Stomach (tissue), 9 donors: ENCODE results near the gene STYXL2. TPM values are rescaled to one million over a fixed set of nuclear protein-coding genes. Genes with fewer than 3 reads are reported as not detected.

Experiments used
- DNase-seq, 2 donors: peaks; one replicate each; pipeline versions ENCODE4 v3.0.0 to v3.0.0-alpha.2; 2013 to 2019
- H3K27ac ChIP-seq, 5 donors: fragments of 200-600 bp in 4 of 5; sonication (generic) in 4 of 5; one replicate each; pipeline ENCODE4 v1.5.1; 2013 to 2019; ENCODE audit warnings: mild to moderate bottlenecking in 1 of 5, moderate library complexity in 1 of 5
- H3K27me3 ChIP-seq, 3 donors: fragments of 200-600 bp; sonication (generic); one replicate each; pipeline ENCODE4 v1.5.1; 2017 to 2019; ENCODE audit warnings: mixed run types in 1 of 3
- H3K36me3 ChIP-seq, 4 donors: fragments of 200-600 bp; sonication (generic); 1 replicate in 3 of 4; 2 replicates in 1 of 4; pipeline ENCODE4 v1.5.1; 2016 to 2019
- H3K4me1 ChIP-seq, 4 donors: fragments of 200-600 bp; sonication (generic); one replicate each; pipeline ENCODE4 v1.5.1; 2016 to 2019
- H3K4me3 ChIP-seq, 4 donors: fragments of 200-600 bp; sonication (generic) in 3 of 4; one replicate each; pipeline ENCODE4 v1.5.1; 2016 to 2019; ENCODE audit warnings: mild to moderate bottlenecking in 1 of 4
- H3K9me3 ChIP-seq, 4 donors: fragments of 200-600 bp; sonication (generic); one replicate each; pipeline ENCODE4 v1.5.1; 2016 to 2019
- EP300 ChIP-seq: sonication (generic); formaldehyde crosslinking; IDR thresholded peaks from one replicate; pipeline ENCODE4 v1.6.1; 2017; ENCODE audit warnings: antibody characterized with exemption
- POLR2A ChIP-seq, 4 donors: fragments of 450-650 bp; IDR thresholded peaks; one replicate each; pipeline ENCODE4 v1.6.1; 2016; ENCODE audit warnings: antibody characterized with exemption in 4 of 4, control low read depth in 2 of 4, mild to moderate bottlenecking in 1 of 4, moderate library complexity in 1 of 4
- POLR2AphosphoS5 ChIP-seq, 3 donors: sonication (generic); formaldehyde crosslinking; IDR thresholded peaks; one replicate each; pipeline ENCODE4 v1.6.1; 2016; ENCODE audit warnings: antibody characterized with exemption in 3 of 3
- WGBS, 5 donors: extraction: QIAGEN DNeasy Blood & Tissue Kit in 3 of 5; methylation state at CpG; one replicate each; pipeline versions ENCODE4 v1.1.5 to v1.1.7; 2013 to 2018; 5-methylcytosine and 5-hydroxymethylcytosine counted together
- intact Hi-C: fragments of 100-400 bp; cut with DNase I; formaldehyde crosslinking; loops from one replicate; pipeline ENCODE4 v1.15.1; 2023; ENCODE audit warnings: low total_unique reads
- polyA plus RNA-seq, 3 donors: library from polyadenylated mRNA; stranded (reverse); fragments of 200-250 nt; gene quantifications; one replicate each; pipeline ENCODE4 v1.2.3, GENCODE V29; 2013
- total RNA-seq, 5 donors: library from RNA; depleted of rRNA; stranded (reverse); fragments of >200 nt; gene quantifications; one replicate each; pipeline versions ENCODE4 v1.1.0 to v1.2.3, GENCODE V29; 2014 to 2016
- TF ChIP-seq, protein P1 (sequence below), 7 experiments: fragments of 450-650 bp in 4 of 7; fragments of 200-600 bp in 3 of 7; sonication (generic) in 3 of 7; IDR thresholded peaks; one replicate each; pipeline ENCODE4 v1.5.1; 2016 to 2019; ENCODE audit warnings: antibody characterized with exemption in 7 of 7, control low read depth in 2 of 7, mild to moderate bottlenecking in 1 of 7
- donor health status: healthy with polysubstance abuse.
- donor health status: Bipolar disorder and iron deficiency.
- donor health status: healthy.

STYXL2 gene
- total and polyA plus RNA-seq, 8 donors, result 0.73 TPM; not detected in 7

DNA sequence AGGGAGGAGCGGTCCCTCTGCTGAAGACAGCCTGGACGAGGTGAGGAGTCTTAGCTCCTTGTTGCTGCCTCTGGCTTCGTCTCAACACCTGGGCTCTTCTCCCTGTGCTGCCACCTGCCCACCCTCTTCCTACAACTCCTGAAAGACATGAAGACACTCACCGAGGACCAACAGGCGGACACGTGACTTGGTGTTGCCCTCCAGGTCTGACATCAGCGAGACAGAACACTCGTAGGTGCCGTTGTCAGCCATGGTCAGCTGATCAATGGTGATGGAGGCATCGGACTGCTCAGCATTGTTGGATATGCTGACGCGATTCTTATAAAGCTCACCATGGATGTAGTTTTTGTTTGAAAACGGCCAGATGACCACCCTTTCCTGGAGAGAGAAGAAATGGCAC, 25.1 kb upstream of the STYXL2 start:
- Histone ChIP-seq H3K4me1 (peaks cover 0 to 8% (median 7%) of the 10 kb centered on the region in 4 donors), H3K27me3 (no peaks in the 10 kb centered on the region), H3K4me3 (no peak overlapping the region), H3K9me3 (no peaks in the 10 kb centered on the region), H3K36me3 (no peaks in the 10 kb centered on the region), H3K27ac (no peak overlapping the region)
- TF ChIP-seq, protein P1, sequence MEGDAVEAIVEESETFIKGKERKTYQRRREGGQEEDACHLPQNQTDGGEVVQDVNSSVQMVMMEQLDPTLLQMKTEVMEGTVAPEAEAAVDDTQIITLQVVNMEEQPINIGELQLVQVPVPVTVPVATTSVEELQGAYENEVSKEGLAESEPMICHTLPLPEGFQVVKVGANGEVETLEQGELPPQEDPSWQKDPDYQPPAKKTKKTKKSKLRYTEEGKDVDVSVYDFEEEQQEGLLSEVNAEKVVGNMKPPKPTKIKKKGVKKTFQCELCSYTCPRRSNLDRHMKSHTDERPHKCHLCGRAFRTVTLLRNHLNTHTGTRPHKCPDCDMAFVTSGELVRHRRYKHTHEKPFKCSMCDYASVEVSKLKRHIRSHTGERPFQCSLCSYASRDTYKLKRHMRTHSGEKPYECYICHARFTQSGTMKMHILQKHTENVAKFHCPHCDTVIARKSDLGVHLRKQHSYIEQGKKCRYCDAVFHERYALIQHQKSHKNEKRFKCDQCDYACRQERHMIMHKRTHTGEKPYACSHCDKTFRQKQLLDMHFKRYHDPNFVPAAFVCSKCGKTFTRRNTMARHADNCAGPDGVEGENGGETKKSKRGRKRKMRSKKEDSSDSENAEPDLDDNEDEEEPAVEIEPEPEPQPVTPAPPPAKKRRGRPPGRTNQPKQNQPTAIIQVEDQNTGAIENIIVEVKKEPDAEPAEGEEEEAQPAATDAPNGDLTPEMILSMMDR (IDR thresholded peaks at IDR 0.05), result no peak
- no peak for TF ChIP-seq EP300
- no peak for TF ChIP-seq POLR2A (IDR thresholded peaks at IDR 0.05)
- no peak for TF ChIP-seq POLR2AphosphoS5 (IDR thresholded peaks at IDR 0.05)
- WGBS, 5 donors, result 86 to 94% (median 89%) methylated on average over 11 to 13 of the region's 13 CpGs
- intact Hi-C loops, result no loop called here
- DNase-seq, result no peak

DNA sequence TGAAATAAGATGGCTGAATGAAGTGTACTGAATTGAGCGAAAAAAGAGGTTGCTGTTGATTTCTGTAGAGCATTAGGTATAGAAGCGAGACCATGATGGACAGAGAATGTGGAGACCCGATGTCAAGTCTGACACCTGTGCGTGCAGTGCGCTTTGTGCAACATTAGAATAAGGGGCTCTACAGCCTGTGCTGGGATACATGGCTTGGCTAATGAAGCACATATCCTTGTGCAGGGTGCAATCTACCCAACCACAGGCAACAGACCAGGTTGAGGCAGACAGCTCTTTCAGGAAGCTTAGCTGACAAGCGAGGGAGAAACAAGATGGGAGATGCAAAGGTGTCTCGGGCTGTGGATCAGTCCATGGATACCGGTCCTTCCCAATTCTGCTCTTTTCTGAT, 22.6 kb upstream of the STYXL2 start:
- no peak for TF ChIP-seq EP300
- TF ChIP-seq POLR2A (IDR thresholded peaks at IDR 0.05), result no peak
- TF ChIP-seq POLR2AphosphoS5 (IDR thresholded peaks at IDR 0.05), result no peak

DNA sequence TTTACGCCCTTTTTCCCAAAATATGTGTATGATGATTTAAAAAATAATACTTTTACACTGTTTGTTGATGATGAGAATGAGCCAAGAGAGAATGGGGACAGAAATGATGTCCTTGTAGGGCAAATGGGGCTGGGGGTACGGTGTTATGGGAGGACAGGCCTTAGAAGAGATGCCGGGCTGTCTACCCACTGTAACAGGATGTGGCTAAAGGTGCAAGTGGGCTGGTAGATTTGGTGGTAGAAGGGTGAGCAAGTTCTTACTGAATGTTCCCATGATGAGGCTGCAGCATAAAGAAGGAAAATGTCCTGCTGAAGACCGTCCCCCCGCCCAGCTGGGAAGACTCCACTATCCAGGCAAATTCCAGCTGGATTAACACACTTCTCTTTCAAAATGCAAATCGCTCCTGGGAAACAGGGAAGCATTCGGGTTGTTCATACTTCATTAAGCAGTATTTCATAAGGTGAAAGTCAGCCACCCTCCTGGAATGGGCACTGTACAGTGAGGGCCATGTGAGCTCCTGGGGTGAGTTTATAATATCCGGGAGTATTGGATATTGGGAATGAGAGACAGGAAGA, 17.7 kb upstream of the STYXL2 start:
- Histone ChIP-seq H3K27me3 (no peaks in the 10 kb centered on the region), H3K4me1 (no peaks in the 10 kb centered on the region), H3K9me3 (no peaks in the 10 kb centered on the region), H3K4me3 (no peak overlapping the region), H3K27ac (no peak overlapping the region), H3K36me3 (no peaks in the 10 kb centered on the region)
- TF ChIP-seq EP300 (no peak), POLR2A (IDR thresholded peaks at IDR 0.05) (no peak), POLR2AphosphoS5 (IDR thresholded peaks at IDR 0.05) (no peak)
- TF ChIP-seq, protein P1 (IDR thresholded peaks at IDR 0.05), result no peak
- intact Hi-C loops, result loop anchor here (10.0 kb wide), 2 partner anchors 139 to 459 kb away; no protein-coding TSS in a partner anchor
- 82 to 91% (median 85%) methylated on average over 8 of the region's 8 CpGs for WGBS, 5 donors
- DNase-seq, result no peak

More for the DNA sequence above, 22.6 kb upstream of the STYXL2 start:
- H3K27ac ChIP-seq, result no peak overlapping the region
- no peaks in the 10 kb centered on the region for H3K27me3 ChIP-seq
- DNase-seq, result no peak
- no peaks in the 10 kb centered on the region for H3K36me3 ChIP-seq
- 88 to 96% (median 96%) methylated on average over 8 of the region's 8 CpGs for WGBS, 5 donors
- H3K9me3 ChIP-seq, result no peaks in the 10 kb centered on the region
- peaks cover 0 to 8% (median 6%) of the 10 kb centered on the region in 4 donors for H3K4me1 ChIP-seq
- intact Hi-C loops, result loop anchor here (5.0 to 10.0 kb wide), 3 partner anchors 144 to 464 kb away; no protein-coding TSS in a partner anchor
- H3K4me3 ChIP-seq, result no peak overlapping the region

DNA sequence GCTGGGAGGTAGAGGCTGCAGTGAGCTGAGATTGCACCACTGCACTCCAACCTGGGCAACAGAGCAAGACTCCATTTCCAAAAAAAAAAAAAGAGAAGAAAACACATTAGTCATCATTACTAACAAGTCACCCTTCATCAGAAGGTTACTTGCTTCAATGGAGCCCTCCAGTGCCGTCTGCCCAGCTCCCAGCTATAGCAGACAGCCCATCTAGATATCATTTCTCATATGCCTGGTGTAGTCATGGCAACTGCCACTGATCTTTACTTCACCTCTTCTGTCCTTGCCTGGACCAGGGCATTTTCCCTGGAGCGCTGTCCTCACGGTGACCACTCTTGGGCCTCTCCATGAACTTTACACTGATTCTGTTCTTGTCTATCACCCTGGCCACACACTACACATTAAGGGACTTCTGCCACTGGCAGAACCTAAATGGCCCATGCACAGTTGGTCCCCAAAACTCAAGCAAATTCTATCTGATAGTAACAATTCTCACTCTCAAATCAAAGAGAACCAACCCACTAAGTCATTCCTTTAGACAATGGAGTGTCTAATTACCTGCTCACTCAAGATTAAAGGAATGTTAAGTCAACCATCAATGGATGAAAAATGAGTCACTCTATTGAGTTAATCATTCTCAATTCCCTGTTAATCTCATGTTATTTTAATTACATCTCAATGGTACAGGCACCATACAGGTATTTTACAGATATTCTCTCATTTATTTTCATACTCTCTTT, 16.6 kb upstream of the STYXL2 start:
- WGBS, 5 donors, result 79 to 93% (median 91%) methylated on average over 3 of the region's 3 CpGs
- TF ChIP-seq, protein P1 (IDR thresholded peaks at IDR 0.05), result no peak
- TF ChIP-seq POLR2AphosphoS5 (IDR thresholded peaks at IDR 0.05) (no peak), POLR2A (IDR thresholded peaks at IDR 0.05) (no peak), EP300 (no peak)
- H3K4me1 ChIP-seq, result peaks cover 0 to 2% (median 0%) of the 10 kb centered on the region in 4 donors
- intact Hi-C loops, result loop anchor here (10.0 kb wide), 2 partner anchors 138 to 458 kb away; no protein-coding TSS in a partner anchor
- no peak overlapping the region for H3K4me3 ChIP-seq
- H3K36me3 ChIP-seq, result no peaks in the 10 kb centered on the region
- peaks cover 0 to under 1% (median 0%) of the 10 kb centered on the region in 3 donors for H3K27me3 ChIP-seq
- H3K27ac ChIP-seq, result no peak overlapping the region
- no peak for DNase-seq
- H3K9me3 ChIP-seq, result no peaks in the 10 kb centered on the region
